HG03571 (cell line): Measurements from ENCODE around the gene ERF.
A peak's percentile ranks its signal among the peaks of the same experiment; 100 is the strongest.
"Not testable (repeated sequence)": the region's sequence is repeated elsewhere in the genome, so short reads cannot be mapped to it uniquely, and the experiment has no call there.

Experiments
- ATAC-seq: cut with Tn5 transposase; IDR thresholded peaks from one replicate; pipeline ENCODE4 v1.9.1; 2021; ENCODE audit not compliant: unreplicated experiment

The ERF gene

GRCh38 chr19:42275517-42275916 is 20.6 kb upstream of the ERF start:
- ATAC-seq: no peak

DNA sequence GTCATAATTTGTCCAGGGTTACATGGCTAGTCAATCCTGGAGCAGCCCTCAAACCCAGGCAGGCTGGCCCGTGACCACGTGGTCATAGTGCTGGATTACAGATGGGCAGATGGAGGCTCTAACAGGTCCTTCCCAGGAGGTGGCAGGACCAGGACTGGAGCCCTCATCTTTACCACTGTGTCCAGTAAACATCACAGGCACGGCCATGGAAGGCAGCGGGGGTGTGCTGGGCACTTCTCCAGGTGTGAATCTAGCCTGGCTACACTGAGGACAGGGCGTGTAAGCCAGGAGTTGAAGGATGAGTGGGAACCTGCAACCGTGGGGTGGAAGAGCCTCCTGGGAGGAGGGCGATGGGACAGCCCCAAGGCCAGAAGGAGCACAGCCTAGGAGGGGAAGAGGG is 20.2 kb upstream of the ERF start:
- no peak for ATAC-seq

- ATAC-seq: no peak
These were observed 19.2 kb upstream of the ERF start for GRCh38 chr19:42274065-42274682.

DNA sequence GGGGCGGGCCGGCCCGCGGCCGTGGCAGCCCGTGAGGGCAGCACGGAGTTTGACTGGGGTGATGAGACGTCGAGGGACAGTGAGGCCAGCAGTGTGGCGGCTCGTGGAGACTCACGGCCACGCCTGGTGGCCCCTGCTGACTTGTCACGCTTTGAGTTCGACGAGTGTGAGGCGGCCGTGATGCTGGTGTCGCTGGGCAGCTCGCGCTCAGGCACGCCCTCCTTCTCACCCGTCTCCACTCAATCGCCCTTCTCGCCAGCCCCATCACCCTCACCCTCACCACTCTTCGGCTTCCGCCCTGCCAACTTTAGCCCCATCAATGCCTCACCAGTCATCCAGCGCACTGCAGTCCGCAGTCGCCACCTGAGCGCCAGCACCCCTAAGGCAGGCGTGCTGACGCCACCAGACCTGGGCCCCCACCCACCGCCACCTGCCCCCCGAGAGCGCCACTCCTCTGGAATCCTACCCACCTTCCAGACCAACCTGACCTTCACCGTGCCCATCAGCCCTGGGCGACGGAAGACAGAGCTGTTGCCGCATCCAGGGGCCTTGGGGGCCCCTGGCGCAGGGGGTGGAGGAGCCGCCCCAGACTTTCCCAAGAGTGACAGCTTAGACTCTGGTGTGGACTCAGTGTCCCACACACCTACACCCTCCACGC is 18.6 kb upstream of the ERF start:
- ATAC-seq: no peak

- no peak for ATAC-seq
These were observed 18.1 kb upstream of the ERF start for GRCh38 chr19:42272989-42273406.

- no peak for ATAC-seq
These were observed 17.6 kb upstream of the ERF start for GRCh38 chr19:42272535-42272897.

- no peak for ATAC-seq
These were observed 17.1 kb upstream of the ERF start for GRCh38 chr19:42271861-42272534.

DNA sequence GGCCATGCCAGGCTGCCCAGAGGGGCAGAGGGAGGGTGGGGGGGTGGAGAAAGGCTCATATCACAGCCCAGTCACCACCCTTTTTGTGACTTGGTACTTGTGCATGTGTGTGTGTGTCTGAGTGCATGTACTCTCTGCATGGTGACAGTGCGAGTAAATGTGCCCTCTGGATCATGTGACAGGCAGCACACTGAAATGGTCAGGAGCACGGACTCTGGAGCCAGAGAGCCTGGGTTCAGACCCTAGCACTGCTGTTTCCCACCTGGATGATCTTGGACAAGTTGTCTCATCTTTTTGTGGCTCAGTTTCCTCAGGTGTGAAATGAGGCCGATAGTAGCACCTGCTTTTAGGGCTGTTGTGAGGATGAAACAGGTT is 16.1 kb upstream of the ERF start:
- no peak for ATAC-seq

DNA sequence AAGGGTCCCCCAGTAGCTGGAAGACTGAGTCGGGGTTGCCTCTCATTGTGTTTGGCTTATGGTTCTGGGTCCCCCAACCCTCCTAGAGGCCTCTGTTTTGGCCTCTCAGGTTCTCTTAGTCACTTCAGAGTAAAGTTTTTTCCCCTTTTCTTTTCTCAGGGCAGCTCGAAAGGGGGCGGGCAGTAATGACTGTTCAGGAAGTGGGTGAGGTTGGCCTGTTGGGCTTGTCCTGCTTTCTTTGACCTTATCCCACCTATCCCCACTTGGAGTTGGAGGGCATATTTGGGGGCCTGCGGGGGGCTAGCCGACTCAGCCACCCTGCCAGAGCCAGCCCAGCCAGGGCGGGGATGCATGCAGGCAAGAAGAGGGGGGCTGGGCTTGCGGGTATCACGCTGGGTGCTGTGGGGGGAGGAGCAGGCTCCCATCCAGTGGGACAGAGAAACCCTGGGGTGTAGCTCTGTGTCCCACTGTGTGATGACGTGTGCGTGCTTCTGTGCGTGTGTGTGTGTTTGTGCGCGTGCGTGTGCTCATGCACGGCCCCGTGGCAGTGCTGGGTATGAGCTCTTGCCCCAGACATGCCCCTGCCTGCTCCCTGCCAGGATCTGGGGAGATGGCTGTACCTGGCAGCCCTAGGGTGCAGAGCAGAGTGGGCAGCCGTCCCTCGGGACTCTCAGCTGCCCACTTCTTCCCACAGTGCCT is 15.6 kb upstream of the ERF start:
- ATAC-seq: no peak

- ATAC-seq: no peak
These were observed 14.8 kb upstream of the ERF start for GRCh38 chr19:42269478-42270345.

GRCh38 chr19:42268704-42269477 is 14.0 kb upstream of the ERF start, which contains the start of gene CIC:
Gene CIC, plus strand, starts transcription at chr19:42269252. Its CDS starts 2,532 bp downstream, at chr19:42271784.
- ATAC-seq: peak; percentile 69

DNA sequence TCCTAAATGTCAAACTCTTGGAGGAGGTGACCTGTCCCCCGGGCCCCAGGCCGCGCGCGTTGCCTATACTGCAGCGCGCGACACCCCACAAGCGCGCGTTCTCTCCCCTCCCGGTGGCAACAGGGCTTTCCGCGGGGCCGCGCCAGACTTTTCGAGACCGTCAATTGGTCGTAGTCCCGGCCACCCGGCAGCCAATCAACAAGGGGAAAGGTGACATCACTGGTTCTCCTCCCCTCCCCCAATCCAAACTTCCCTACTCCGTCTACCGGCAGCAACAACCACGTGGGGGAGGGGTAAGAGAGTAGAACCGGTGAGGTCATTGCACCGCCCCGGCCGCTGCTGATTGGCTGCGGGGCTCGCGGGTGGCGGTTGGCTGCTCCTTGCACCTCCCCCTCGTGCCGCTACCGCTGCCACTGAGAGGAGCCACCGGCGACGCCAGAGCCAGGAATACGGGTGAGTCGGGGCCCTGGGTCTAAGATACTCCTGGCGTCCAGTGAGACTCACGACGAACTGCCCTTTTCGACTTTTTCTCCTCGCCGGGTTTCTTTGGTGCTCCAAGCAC is 13.3 kb upstream of the ERF start:
- ATAC-seq: peak; percentile 58

GRCh38 chr19:42267644-42268141 is 12.8 kb upstream of the ERF start:
- ATAC-seq: no peak

DNA sequence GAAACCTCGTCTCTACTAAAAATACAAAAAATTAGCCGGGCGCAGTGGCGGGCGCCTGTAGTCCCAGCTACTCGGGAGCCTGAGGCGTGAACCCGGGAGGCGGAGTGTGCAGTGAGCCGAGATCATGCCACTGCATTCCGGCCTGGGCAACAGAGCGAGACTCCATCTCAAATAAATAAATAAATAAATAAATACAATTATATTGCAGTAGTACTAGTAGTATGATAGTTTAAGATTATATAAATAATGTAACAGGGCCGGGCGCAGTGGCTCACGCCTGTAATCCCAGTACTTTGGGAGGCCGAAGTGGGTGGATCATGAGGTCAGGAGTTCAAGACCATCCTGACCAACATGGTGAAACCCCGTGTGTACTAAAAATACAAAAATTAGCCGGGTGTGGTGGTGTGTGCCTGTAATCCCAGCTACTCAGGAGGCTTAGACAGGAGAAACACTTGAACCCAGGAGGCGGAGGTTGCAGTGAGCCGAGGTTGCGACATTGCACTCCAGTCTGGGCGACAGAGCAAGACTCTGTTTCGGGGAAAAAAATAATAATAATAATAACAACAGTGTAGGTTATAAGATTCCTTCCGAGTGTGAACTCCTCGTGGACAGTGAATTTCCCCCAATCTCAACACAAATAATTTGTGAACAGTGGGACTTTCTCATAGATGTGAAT is 12.1 kb upstream of the ERF start:
- not testable (repeated sequence) for ATAC-seq

DNA sequence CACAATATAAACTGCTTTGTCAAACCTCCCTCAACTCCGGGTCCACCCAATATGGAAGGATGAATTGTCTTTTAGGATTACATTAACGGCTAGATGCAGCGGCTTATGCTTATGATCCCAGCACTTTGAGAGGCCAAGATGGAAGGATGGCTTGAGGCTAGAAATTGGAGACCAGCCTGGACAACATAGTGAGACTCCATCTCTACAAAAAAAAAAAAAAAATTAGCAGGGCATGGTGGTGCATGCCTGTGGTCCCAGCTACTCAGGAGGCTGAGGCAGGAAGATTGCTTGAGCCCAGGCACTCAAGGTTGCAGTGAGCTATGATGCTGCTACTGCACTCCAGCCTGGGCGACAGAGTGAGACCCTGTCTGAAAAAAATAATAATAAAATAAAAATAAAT is 11.2 kb upstream of the ERF start:
- not testable (repeated sequence) for ATAC-seq

- ATAC-seq: no peak
These were observed 6.8 kb upstream of the ERF start for GRCh38 chr19:42261763-42262162.

DNA sequence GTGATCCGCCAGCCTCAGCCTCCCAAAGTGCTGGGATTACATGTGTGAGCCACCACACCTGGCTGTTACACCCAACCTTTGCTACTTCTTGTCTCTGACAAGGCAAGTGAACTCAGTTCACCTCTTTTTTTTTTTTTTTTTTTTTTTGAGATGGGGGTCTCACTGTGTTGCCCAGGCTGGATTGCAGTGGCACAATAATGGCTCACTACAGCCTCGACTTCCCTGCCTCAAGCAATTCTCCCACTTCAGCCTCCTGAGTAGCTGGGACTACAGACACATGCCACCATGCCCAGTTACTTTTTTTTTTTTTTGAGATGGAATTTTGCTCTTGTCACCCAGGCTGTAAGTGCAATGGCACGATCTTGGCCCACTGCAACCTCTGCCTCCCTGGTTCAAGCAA is 2.9 kb upstream of the ERF start:
- ATAC-seq: not testable (repeated sequence)

- no peak for ATAC-seq
These were observed 1.1 kb upstream of the ERF start for GRCh38 chr19:42255766-42256745.
